ENCODE measurements around the gene ARL2.

The ARL2 gene

DNA sequence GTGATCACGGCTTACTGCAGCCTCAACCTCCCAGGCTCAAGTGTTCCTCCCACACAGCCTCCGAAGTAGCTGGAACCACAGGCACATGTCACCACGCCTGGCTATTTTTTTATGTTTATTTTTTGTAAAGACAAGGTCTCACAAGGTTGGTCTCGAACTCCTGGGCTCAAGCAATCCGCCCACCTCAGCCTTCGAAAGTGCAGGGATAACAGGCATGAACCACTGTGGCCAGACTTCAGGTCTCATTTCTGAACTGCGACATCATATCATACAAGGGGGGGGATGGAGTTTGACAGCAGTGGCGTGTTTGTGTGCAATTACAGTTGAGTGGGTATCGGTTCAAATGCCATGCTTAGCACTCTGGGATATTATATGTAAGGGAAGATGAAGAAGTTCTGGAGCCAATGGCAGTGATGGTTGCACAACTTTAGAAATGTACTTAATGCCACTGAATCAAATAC is 37.5 kb downstream of the ARL2 start:
- Histone ChIP-seq H3K4me3 (replicated peaks; ENCODE audit: low read depth, low read length) (no peak overlapping the region), H3K27me3 (replicated peaks; ENCODE audit: control insufficient read depth, insufficient read depth, low read length) (no peaks in the 10 kb centered on the region), H3K36me3 (ENCODE audit: control insufficient read depth, insufficient read depth, low read length) (no peaks in the 10 kb centered on the region)
- no peak for TF ChIP-seq CTCF (IDR thresholded peaks at IDR 0.05; ENCODE audit: insufficient read depth, low read length, poor library complexity, severe bottlenecking)
- no peak for DNase-seq (ENCODE audit: extremely low read depth, insufficient read length)

DNA sequence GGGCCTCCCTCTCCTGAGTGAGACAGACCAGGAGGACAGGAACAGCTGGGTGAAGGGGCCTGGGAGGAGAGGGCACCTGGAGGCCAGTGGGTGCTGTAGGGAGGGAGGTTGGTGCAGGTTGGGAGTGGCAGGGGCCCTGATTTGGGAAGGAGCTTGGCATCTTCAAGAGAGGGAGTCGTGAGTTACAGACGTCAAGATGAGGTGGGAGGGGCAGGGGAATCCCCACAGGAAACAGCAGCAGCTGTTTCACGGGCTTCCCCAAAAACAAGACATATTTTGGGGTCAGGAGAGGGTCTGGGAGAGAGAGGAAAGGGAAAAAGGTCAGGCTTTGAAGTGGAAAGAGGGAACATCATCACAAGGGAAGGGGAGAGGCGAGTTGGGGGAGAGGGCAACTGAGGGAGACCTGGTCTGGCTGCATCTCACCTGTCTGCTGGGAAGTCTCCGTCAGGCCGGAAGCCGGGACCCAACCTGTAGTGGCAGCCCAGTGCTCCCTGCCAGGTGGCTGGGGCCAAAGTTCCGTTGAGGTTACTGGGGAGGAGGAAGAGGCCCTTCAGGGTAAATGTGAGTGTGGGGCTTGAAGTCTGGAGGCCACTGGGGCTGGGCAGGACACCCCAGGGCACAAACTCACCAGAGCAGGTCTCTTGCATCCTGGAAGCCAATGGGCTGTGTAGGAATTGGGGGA is 40.0 kb downstream of the ARL2 start:
- no peaks in the 10 kb centered on the region for H3K36me3 ChIP-seq (ENCODE audit: control insufficient read depth, insufficient read depth, low read length)
- no peak for TF ChIP-seq CTCF (IDR thresholded peaks at IDR 0.05; ENCODE audit: insufficient read depth, low read length, poor library complexity, severe bottlenecking)
- no peaks in the 10 kb centered on the region for H3K27me3 ChIP-seq (replicated peaks; ENCODE audit: control insufficient read depth, insufficient read depth, low read length)
- H3K4me3 ChIP-seq (replicated peaks; ENCODE audit: low read depth, low read length) = no peak overlapping the region
- DNase-seq (ENCODE audit: extremely low read depth, insufficient read length) = no peak

- no peak overlapping the region for H3K4me3 ChIP-seq (replicated peaks; ENCODE audit: low read depth, low read length)
- no peaks in the 10 kb centered on the region for H3K36me3 ChIP-seq (ENCODE audit: control insufficient read depth, insufficient read depth, low read length)
- TF ChIP-seq CTCF (IDR thresholded peaks at IDR 0.05; ENCODE audit: insufficient read depth, low read length, poor library complexity, severe bottlenecking) = no peak
- no peak for DNase-seq (ENCODE audit: extremely low read depth, insufficient read length)
- no peaks in the 10 kb centered on the region for H3K27me3 ChIP-seq (replicated peaks; ENCODE audit: control insufficient read depth, insufficient read depth, low read length)
These were observed 41.6 kb downstream of the ARL2 start for GRCh38 chr11:65055538-65055937.

DNA sequence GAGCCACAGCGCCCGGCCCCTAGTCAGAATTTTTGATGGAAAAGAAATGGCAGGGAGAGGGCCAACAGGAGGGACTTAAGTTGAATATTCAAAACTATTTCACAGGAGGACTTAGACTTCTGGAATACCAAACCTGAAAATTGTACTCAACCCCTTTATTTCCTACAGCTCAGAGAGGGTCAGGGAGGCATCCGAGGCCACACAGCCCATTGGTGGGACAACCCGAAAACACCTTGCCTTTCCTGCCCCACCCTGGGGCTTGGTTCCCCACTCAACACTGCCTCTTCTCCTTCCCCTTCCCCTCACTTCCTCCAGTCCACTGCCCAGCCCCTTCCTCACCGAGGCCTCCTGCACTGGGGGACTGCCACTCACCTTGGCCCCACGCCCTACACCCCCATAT is 43.0 kb downstream of the ARL2 start:
- no peak for TF ChIP-seq CTCF (IDR thresholded peaks at IDR 0.05; ENCODE audit: insufficient read depth, low read length, poor library complexity, severe bottlenecking)
- H3K4me3 ChIP-seq (replicated peaks; ENCODE audit: low read depth, low read length) = no peak overlapping the region
- H3K36me3 ChIP-seq (ENCODE audit: control insufficient read depth, insufficient read depth, low read length) = no peaks in the 10 kb centered on the region
- no peaks in the 10 kb centered on the region for H3K27me3 ChIP-seq (replicated peaks; ENCODE audit: control insufficient read depth, insufficient read depth, low read length)
- DNase-seq (ENCODE audit: extremely low read depth, insufficient read length) = no peak

DNA sequence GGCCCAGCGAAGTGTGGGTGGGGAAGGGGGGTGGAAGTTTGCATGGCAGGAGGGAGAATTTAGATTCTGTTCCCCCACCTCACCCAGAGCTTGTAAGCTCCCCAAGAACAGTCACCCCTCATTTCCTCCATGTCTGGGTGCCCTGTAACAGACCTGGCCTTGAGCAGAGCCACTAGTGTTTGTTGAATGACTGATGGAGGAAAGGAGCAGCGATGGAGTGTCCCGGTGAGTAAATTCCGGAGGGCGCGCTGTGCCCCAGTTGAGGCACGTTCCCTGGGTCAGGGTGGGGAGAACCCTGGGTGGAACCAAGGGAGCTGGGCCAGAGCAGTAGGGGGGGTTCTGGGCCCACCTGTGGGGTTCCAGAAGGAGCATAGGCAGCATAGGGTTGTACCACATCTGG is 43.6 kb downstream of the ARL2 start:
- H3K27me3 ChIP-seq (replicated peaks; ENCODE audit: control insufficient read depth, insufficient read depth, low read length) = no peaks in the 10 kb centered on the region
- no peaks in the 10 kb centered on the region for H3K36me3 ChIP-seq (ENCODE audit: control insufficient read depth, insufficient read depth, low read length)
- H3K4me3 ChIP-seq (replicated peaks; ENCODE audit: low read depth, low read length) = no peak overlapping the region
- no peak for DNase-seq (ENCODE audit: extremely low read depth, insufficient read length)
- TF ChIP-seq CTCF (IDR thresholded peaks at IDR 0.05; ENCODE audit: insufficient read depth, low read length, poor library complexity, severe bottlenecking) = no peak

GRCh38 chr11:65058012-65058411 is 44.1 kb downstream of the ARL2 start:
- no peak for DNase-seq (ENCODE audit: extremely low read depth, insufficient read length)
- Histone ChIP-seq H3K27me3 (replicated peaks; ENCODE audit: control insufficient read depth, insufficient read depth, low read length) (no peaks in the 10 kb centered on the region), H3K36me3 (ENCODE audit: control insufficient read depth, insufficient read depth, low read length) (no peaks in the 10 kb centered on the region), H3K4me3 (replicated peaks; ENCODE audit: low read depth, low read length) (no peak overlapping the region)
- no peak for TF ChIP-seq CTCF (IDR thresholded peaks at IDR 0.05; ENCODE audit: insufficient read depth, low read length, poor library complexity, severe bottlenecking)

Data from GM06990 (cell line).